Activated CD4-positive, alpha-beta T cell treated with anti-CD3 and anti-CD28 coated beads, Interleukin-2, amount 50 U/mL, for 16 hours (primary cell): ENCODE results near the gene FOXP1.

ENCODE experiments used
- DNase-seq: peaks from one replicate; pipeline ENCODE4 v3.0.0-alpha.2; 2020

The FOXP1 gene

DNA sequence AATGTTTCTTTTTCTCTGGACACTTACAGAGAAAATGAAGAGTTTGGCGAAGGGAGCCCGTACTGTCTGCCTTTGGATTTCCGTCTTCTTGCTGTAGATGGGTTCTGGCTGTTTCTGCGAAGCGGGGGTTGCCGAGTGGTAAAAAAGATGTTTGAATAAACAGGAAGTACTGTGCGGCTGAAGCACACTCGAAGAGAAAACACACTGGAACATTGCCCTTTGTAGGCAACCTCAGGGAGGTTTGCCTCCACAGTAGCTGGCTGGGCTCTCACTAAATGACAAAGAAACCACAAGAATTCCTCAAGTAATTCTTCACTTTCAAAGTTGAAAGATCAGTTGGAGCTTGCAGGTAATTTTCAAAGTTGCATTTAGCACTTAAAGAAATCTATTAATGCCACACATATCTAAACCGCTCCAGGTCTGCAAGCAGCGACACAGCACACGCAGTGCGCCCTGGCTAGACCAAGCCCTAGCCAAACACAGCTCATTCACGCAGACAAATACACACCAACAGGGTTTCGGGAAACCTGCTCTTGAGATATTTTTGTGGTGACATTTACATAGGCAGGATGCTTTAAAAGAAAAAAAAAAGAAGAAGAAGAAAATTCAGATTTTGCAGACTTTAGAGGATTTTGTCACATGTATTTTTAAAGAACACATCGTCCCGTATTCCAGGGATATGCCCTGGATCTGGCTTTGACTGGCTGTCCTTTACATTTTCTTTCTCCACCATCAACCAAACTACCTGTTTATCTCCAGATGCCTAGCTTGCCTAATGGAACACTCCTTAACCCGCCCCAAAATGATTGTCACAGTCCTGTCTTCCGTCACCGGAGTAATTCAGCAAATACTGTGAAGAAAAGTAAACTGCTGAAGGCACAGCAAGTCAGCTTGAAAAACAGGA, 452.8 kb downstream of the FOXP1 start:
- peak; percentile 84 for DNase-seq

DNA sequence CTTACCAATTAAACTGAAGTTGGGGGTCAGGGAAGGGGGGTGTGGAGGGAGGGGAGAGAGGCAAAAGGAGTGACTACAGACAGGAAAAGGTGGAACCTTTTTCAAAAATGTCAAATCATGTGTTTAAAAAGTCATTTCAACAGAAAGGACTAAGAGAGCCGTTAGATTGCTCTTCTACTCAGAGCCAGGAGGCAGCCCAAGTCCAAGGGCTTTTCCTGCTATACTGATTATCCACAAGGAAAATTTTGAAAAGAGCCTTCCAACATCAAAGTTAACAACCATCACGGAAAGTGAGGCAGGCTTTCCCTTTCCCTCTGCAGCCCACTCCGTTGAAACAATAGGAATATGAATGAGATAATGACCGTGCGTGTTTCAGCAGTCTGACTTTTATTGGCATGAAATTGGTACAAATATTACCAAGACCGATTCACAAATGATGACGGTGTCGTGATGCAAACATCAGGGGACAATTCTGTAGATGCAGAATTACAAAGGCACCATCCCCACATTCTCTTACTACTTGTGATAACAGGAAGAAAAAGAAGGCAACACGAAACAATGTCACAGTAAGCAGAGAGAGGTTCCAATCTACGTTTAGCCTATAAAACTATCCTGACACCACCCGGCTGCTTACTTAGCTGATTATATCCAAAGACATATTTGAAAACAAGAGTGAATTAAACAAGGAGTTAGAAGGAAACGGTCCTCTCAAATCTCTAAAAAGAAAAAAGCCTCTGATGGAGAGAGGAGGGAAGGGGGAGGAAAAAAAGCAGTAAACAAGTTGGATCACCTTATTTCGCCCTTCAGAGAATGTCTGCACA, 453.7 kb downstream of the FOXP1 start:
- peak; percentile 39 for DNase-seq

- DNase-seq = no peak
Observed at GRCh38 chr3:71128961-71129360, 454.6 kb downstream of the FOXP1 start.

- DNase-seq = no peak
Observed at GRCh38 chr3:71127844-71128243, 455.7 kb downstream of the FOXP1 start.

GRCh38 chr3:71127052-71127831, 456.3 kb downstream of the FOXP1 start:
- DNase-seq = peak; percentile 71

DNA sequence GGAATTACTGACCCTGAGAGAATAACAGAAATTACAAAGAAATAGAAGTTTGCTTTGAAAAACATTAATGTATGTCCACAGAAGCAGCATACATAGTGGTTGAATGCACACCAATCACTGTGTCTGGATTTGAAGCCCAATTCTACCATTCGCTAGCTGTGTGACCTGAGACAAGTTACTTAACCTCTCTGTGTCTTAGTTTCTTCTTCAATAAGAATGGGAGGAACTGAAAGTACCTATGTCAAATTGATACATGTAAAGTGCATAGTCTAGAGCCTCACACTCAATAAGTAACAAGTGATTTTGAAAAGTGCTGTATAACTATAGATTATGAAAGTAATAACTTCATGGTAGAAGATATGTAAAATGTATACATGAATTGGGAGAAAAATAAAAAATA, 457.8 kb downstream of the FOXP1 start:
- DNase-seq = peak; percentile 48

DNA sequence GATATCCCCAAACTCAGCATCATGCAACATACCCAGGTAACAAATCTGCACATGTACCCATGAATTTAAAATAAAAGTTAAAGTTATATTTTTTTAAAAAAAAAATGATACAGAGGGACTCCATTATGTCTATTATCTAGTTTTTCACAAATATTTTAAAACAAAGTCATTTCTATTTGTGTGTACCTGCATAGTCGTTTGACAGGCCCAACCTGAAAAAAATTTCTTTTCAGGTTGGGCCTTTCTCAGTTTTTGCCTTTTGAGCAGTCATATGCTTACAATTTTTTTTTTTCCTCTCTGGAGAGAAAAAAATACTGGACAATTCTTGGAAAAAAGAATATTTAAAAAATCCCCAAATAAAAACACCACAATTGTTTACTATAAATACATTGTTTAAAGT, 459.5 kb downstream of the FOXP1 start:
- DNase-seq = no peak

DNA sequence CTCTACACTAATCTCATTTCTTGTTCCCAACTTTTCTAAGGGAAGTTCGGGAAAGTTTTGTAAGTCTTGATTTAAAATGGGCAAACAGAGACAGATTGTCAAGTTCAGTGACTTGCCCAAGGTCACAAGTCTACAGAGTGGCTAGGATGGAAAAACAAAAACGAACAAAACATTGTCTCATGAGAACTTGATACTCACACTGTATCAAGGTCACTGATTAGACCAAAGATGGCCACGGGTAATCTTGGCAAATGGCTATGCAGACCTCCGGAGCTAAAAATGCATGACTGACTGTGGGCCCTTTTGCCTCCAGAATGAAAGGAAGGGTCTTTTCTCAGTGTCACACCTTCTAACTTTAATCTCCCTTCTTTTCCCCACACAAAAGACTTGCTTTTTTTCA, 460.9 kb downstream of the FOXP1 start:
- no peak for DNase-seq

DNA sequence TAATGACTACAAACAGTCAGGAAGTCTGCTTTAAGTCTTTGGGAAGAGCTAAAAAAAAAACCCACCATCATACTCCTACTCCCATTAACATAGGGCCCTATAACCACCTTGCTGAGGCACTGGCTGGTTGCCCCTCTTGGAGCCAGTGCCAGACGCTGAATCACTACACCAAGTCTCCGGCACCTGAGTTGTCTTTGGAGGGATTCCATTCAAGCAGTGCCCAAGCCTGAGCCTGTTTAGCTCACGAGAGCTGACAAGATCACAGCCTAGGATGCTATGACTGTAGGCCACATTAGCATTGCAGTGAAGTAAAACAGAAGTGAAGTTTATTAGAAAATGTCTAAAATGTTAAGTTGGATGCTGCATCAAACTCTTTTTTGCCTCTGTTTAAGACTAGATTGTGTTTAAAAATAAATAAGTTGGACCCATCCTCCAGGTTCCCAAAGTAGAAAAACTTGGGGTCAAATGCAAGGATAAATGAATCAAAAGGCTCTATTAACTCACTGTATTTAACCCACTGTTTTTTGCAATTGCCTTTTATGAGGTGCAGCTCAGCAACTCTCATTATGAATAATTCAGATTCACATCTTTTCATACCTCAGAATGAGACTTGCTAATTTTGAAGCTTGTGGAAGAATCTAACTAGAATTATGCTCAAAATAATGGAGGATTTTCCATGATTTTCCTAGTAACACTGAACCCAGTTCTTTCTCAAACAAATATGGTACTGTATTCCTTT, 461.9 kb downstream of the FOXP1 start:
- DNase-seq = no peak

DNA sequence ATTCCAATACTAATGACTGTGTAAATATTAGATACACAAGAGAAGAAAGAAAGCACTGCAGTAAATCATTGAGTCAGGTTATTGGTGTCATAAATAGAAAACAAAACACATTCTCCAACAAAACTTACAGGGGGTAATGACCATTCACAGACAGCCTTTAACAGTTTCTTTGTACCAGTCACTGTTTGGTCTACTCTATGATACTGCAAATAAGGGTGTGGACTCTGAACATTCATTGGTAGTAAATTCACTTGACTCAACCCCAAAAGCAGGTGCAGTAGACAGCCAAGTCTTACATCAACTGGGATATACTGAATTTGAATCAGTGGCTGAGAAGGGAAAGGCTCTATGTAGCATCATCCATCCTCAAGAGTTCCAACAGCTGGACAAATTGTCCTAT, 463.5 kb downstream of the FOXP1 start:
- DNase-seq = no peak

GRCh38 chr3:71119171-71119570, 464.4 kb downstream of the FOXP1 start:
- no peak for DNase-seq

GRCh38 chr3:71118436-71118835, 465.1 kb downstream of the FOXP1 start:
- DNase-seq = no peak

GRCh38 chr3:71117572-71118247, 465.8 kb downstream of the FOXP1 start:
- no peak for DNase-seq

GRCh38 chr3:71114610-71115009, 468.9 kb downstream of the FOXP1 start:
- no peak for DNase-seq

GRCh38 chr3:71112576-71112975, 471.0 kb downstream of the FOXP1 start:
- no peak for DNase-seq

DNA sequence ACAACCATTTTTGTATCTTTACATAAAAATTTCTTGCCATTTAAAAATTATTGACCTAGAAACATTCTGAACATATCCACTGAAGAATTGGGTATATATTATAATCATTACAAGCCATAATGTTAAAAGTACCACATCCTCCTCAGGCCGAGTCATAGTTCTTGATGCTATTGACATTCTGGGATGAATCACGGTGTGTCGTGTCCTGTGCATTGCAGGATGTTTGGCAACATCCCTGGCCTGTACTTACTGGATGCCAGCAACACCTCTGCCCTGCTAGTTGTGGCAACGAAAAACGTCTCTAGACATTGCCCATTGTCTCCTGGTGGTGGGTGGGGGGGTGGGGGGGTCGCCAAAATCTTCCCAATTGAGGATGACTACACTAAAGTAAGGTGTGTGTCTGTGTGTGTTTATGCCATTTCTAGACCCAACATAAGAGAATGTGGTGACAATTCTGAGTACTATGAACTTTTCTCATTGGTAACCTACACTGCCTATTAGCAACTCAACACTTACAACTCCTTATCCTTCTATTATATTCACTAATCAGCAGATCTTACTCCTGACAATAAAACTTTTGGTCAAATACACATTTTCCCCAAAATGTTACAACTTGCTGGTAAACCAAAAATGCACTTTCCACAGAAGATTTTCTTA, 471.6 kb downstream of the FOXP1 start:
- DNase-seq = peak; percentile 50

- DNase-seq = no peak
Observed at GRCh38 chr3:71110385-71111222, 472.9 kb downstream of the FOXP1 start.

DNA sequence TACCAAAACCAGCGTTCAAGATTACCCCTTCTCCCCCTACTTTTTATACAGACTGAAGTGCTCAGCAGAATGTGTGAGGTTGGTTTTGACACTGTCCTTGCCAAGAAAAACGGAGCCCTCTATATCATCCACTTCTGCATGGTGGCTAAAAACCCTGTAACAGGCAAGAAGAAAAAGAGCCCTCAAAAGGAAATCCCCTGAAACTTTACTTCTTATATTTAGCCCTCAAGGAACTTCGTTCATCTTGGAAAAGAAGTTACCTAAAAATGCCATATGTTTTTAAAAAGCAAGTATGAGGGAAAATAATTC, 473.6 kb downstream of the FOXP1 start:
- no peak for DNase-seq

GRCh38 chr3:71109241-71109976, 474.1 kb downstream of the FOXP1 start:
- DNase-seq = no peak

- DNase-seq = no peak
Observed at GRCh38 chr3:71107926-71108325, 475.6 kb downstream of the FOXP1 start.
